Mesothelial cell of epicardium (in vitro differentiated cells): ENCODE data around the gene RUNX3. TPM values are rescaled to one million over a fixed set of nuclear protein-coding genes. Genes with fewer than 3 reads are reported as not detected.

Experiments
- DNase-seq, 2 experiments: peaks; one replicate each; pipeline ENCODE4 v3.0.0; 2021; ENCODE audit warnings: low spot score in 2 of 2; ENCODE audit not compliant: unreplicated experiment in 2 of 2
- H3K27ac Mint-ChIP-seq: 2 replicates; pipeline ENCODE4 v1.8.0; 2021; ENCODE audit warnings: mixed read lengths
- H3K27me3 Mint-ChIP-seq: 2 replicates; pipeline ENCODE4 v1.8.0; 2021; ENCODE audit warnings: low read depth, mixed read lengths
- H3K36me3 Mint-ChIP-seq: 2 replicates; pipeline ENCODE4 v1.8.0; 2021; ENCODE audit warnings: mixed read lengths
- H3K4me1 Mint-ChIP-seq: 2 replicates; pipeline ENCODE4 v1.8.0; 2021; ENCODE audit warnings: mixed read lengths
- H3K4me3 Mint-ChIP-seq: 2 replicates; pipeline ENCODE4 v1.8.0; 2021; ENCODE audit warnings: mild to moderate bottlenecking, moderate library complexity, mixed read lengths
- H3K9me3 Mint-ChIP-seq: 2 replicates; pipeline ENCODE4 v1.8.0; 2021; ENCODE audit warnings: mixed read lengths
- CTCF ChIP-seq: fragments of 200-600 bp; sonication (generic); IDR thresholded peaks from one replicate; pipeline ENCODE4 v1.5.0; 2021; ENCODE audit warnings: antibody characterized with exemption; ENCODE audit not compliant: unreplicated experiment
- total RNA-seq: library from RNA; stranded (reverse); gene quantifications from 3 replicates; pipeline ENCODE4 v1.2.1, GENCODE V29; 2021

The RUNX3 gene
- total RNA-seq, 1 donor from 2014 or later: 0.13 TPM

GRCh38 chr1:24899581-24900485 is 30.2 kb downstream of the RUNX3 start:
- no peak for DNase-seq
- Mint-ChIP-seq H3K36me3 (no peaks in the 10 kb centered on the region), H3K9me3 (no peaks in the 10 kb centered on the region), H3K4me3 (no peak overlapping the region), H3K4me1 (peaks cover 15% of the 10 kb centered on the region), H3K27ac (no peak overlapping the region), H3K27me3 (peaks cover 13% of the 10 kb centered on the region)
- TF ChIP-seq CTCF: no peak

- Mint-ChIP-seq H3K4me3 (no peak overlapping the region), H3K9me3 (no peaks in the 10 kb centered on the region), H3K36me3 (no peaks in the 10 kb centered on the region), H3K27me3 (peaks cover 13% of the 10 kb centered on the region), H3K4me1 (peaks cover 15% of the 10 kb centered on the region), H3K27ac (no peak overlapping the region)
- TF ChIP-seq CTCF: no peak
- no peak for DNase-seq
Observed at GRCh38 chr1:24898909-24899439, 31.1 kb downstream of the RUNX3 start.

GRCh38 chr1:24898152-24898908 is 31.7 kb downstream of the RUNX3 start:
- Mint-ChIP-seq H3K4me1 (peaks cover 15% of the 10 kb centered on the region), H3K36me3 (no peaks in the 10 kb centered on the region), H3K27me3 (peaks cover 13% of the 10 kb centered on the region), H3K9me3 (no peaks in the 10 kb centered on the region), H3K27ac (no peak overlapping the region), H3K4me3 (no peak overlapping the region)
- peak in 1 of 2 experiments; percentile 67 for DNase-seq
- peak; percentile 60 for TF ChIP-seq CTCF

- Mint-ChIP-seq H3K27ac (no peak overlapping the region), H3K4me3 (no peak overlapping the region), H3K4me1 (peaks cover 15% of the 10 kb centered on the region), H3K9me3 (peaks cover 7% of the 10 kb centered on the region), H3K36me3 (peaks cover 3% of the 10 kb centered on the region), H3K27me3 (peaks cover 13% of the 10 kb centered on the region)
- TF ChIP-seq CTCF: no peak
- DNase-seq: peak in 1 of 2 experiments; percentile 32
Observed at GRCh38 chr1:24897263-24898151, 32.6 kb downstream of the RUNX3 start.

- no peak for TF ChIP-seq CTCF
- peaks cover 13% of the 10 kb centered on the region for H3K27me3 Mint-ChIP-seq
- no peak overlapping the region for H3K27ac Mint-ChIP-seq
- peaks cover 9% of the 10 kb centered on the region for H3K9me3 Mint-ChIP-seq
- H3K4me3 Mint-ChIP-seq: no peak overlapping the region
- peaks cover 4% of the 10 kb centered on the region for H3K36me3 Mint-ChIP-seq
- peak in 1 of 2 experiments; percentile 37 for DNase-seq
- H3K4me1 Mint-ChIP-seq: peaks cover 15% of the 10 kb centered on the region
Observed at GRCh38 chr1:24896596-24897262, 33.3 kb downstream of the RUNX3 start.
